K562 (cell line): ENCODE results near the gene BLOC1S4. TPM values are rescaled to one million over a fixed set of nuclear protein-coding genes. Genes with fewer than 3 reads are reported as not detected.
A peak's percentile ranks its signal among the peaks of the same experiment; 100 is the strongest.

ENCODE experiments used
- CC2D1A ChIP-seq: fragments of 450-650 bp; IDR thresholded peaks from 2 replicates; pipeline ENCODE4 v1.6.1; 2017; ENCODE audit warnings: mild to moderate bottlenecking
- EWSR1 ChIP-seq: fragments of 450-650 bp; IDR thresholded peaks from 2 replicates; pipeline ENCODE4 v1.6.1; 2018; ENCODE audit warnings: borderline replicate concordance, mild to moderate bottlenecking, low read depth, moderate library complexity; ENCODE audit not compliant: partially characterized antibody
- FOXK1 ChIP-seq: sonication (generic); formaldehyde crosslinking; IDR thresholded peaks from 2 replicates; pipeline ENCODE4 v1.8.0; 2022; ENCODE audit warnings: missing genetic modification reagents, mild to moderate bottlenecking, borderline replicate concordance
- KDM4B ChIP-seq, 2 experiments: fragments of 450-650 bp in 1 of 2; sonication (generic) in 1 of 2; IDR thresholded peaks; 2 replicates each; pipeline ENCODE4 v1.6.1; 2016 to 2017; ENCODE audit warnings: borderline replicate concordance in 2 of 2, antibody characterized with exemption in 1 of 2, low read depth in 1 of 2, mild to moderate bottlenecking in 1 of 2
- MECOM ChIP-seq: fragments of 250-450 bp; sonication (Bioruptor Pico); IDR thresholded peaks from 2 replicates; pipeline ENCODE4 v1.8.0; 2022; ENCODE audit warnings: inconsistent platforms
- MTA3 ChIP-seq: fragments of 450-650 bp; formaldehyde crosslinking; IDR thresholded peaks from 2 replicates; pipeline ENCODE4 v1.6.1; 2017; ENCODE audit warnings: mild to moderate bottlenecking, borderline replicate concordance
- NCOA6 ChIP-seq: fragments of 450-650 bp; IDR thresholded peaks from 2 replicates; pipeline ENCODE4 v1.6.1; 2017; ENCODE audit warnings: mild to moderate bottlenecking
- NR2C2 ChIP-seq, 2 experiments: fragments of 200-800 bp in 1 of 2; sonication (Bioruptor generic) in 1 of 2; sonication (generic) in 1 of 2; formaldehyde crosslinking in 1 of 2; IDR thresholded peaks; 2 replicates each; pipeline versions ENCODE4 v1.6.1 to v1.8.0; 2016 to 2022; ENCODE audit warnings: mild to moderate bottlenecking in 1 of 2, missing compliant biosample characterization in 1 of 2, missing genetic modification characterization in 1 of 2, missing genetic modification reagents in 1 of 2
- POLR3A ChIP-seq: IDR thresholded peaks from 2 replicates; pipeline ENCODE4 v1.6.1; 2011; ENCODE audit warnings: borderline replicate concordance, mild to moderate bottlenecking, moderate library complexity; ENCODE audit not compliant: insufficient read length, insufficient read depth; ENCODE audit errors: extremely low read depth
- PTRF ChIP-seq: fragments of 450-650 bp; IDR thresholded peaks from 2 replicates; pipeline ENCODE4 v1.6.1; 2016; ENCODE audit warnings: mild to moderate bottlenecking, missing genetic modification characterization, missing compliant biosample characterization
- RNF2 ChIP-seq: sonication (generic); IDR thresholded peaks from 2 replicates; pipeline ENCODE4 v1.6.1; 2016
- SNRNP70 ChIP-seq: fragments of 200-400 bp; formaldehyde crosslinking; optimal IDR thresholded peaks from 2 replicates; pipeline ENCODE3; 2017; ENCODE audit warnings: low read depth, low read length
- TAF15 ChIP-seq: fragments of 200-400 bp; formaldehyde crosslinking; IDR thresholded peaks from 2 replicates; pipeline ENCODE4 v1.6.1; 2017; ENCODE audit warnings: mild to moderate bottlenecking, low read depth, low read length, moderate library complexity
- ZFX ChIP-seq: sonication (generic); formaldehyde crosslinking; IDR thresholded peaks from 2 replicates; pipeline ENCODE4 v1.8.0; 2022; ENCODE audit warnings: mild to moderate bottlenecking, missing genetic modification reagents, moderate library complexity
- ZNF277 ChIP-seq: fragments of 250-450 bp; sonication (Bioruptor Pico); IDR thresholded peaks from 2 replicates; pipeline ENCODE4 v1.8.0; 2022; ENCODE audit warnings: inconsistent platforms, mild to moderate bottlenecking, moderate library complexity, borderline replicate concordance
- ZNF282 ChIP-seq: sonication (generic); formaldehyde crosslinking; IDR thresholded peaks from 2 replicates; pipeline ENCODE4 v1.8.1; 2023; ENCODE audit warnings: missing genetic modification reagents
- ZNF395 ChIP-seq: fragments of 200-800 bp; sonication (Bioruptor generic); IDR thresholded peaks from 2 replicates; pipeline ENCODE4 v1.6.1; 2017; ENCODE audit warnings: missing genetic modification characterization, missing compliant biosample characterization
- ZNF766 ChIP-seq: fragments of 200-800 bp; sonication (Bioruptor generic); conservative IDR thresholded peaks from 2 replicates; pipeline ENCODE4 v1.6.1; 2016; ENCODE audit warnings: missing genetic modification characterization, missing compliant biosample characterization
- polyA plus RNA-seq, 8 experiments: library from polyadenylated mRNA; depleted of rRNA in 4 of 8; stranded (reverse) in 5 of 8; unstranded in 3 of 8; fragments of >200 nt; fragmentation: Nextera tagmentation in 2 of 8; fragmentation: Illumina TruSeq in 1 of 8; extraction: Ambion mirVana in 2 of 8; extraction: Trizol in 1 of 8; gene quantifications; 2 replicates each; pipeline versions ENCODE4 v1.2.1 to v1.2.3, GENCODE V29; 2011 to 2014; ENCODE audit warnings: inconsistent platforms in 1 of 8, missing spikeins in 1 of 8
- total RNA-seq, 7 experiments: library from RNA; depleted of rRNA in 6 of 7; stranded (reverse); fragments of >200 nt in 6 of 7; fragmentation: Illumina TruSeq in 2 of 7; extraction: Trizol in 2 of 7; gene quantifications; 2 replicates each; pipeline versions ENCODE4 v1.2.1 to v1.2.3, GENCODE V29; 2011 to 2021; ENCODE audit warnings: low replicate concordance in 1 of 7
- TF ChIP-seq, protein P1 (sequence below): fragments of 450-650 bp; IDR thresholded peaks from 2 replicates; pipeline ENCODE4 v1.6.1; 2016; ENCODE audit warnings: low read depth

The BLOC1S4 gene
- total and polyA plus RNA-seq, 9 of the 15 experiments (the other 6 are each of a cell fraction or from before 2014, with no cell fraction given), result 3.1 to 31.6 (median 11.2) TPM

- TF ChIP-seq MTA3 (0 out of 2 replicates have a peak, but pooled peaks have one; percentile 3), ZNF282 (CRISPR knock-in tag) (no peak), NCOA6 (no peak), ZNF395 (CRISPR knock-in tag) (no peak), EWSR1 (no peak), MECOM (CRISPR knock-in tag) (no peak), FOXK1 (CRISPR knock-in tag) (no peak), ZNF766 (CRISPR knock-in tag) (peak; percentile 96), RNF2 (no peak), SNRNP70 (no peak), NR2C2 (CRISPR knock-in tag; IDR thresholded peaks at IDR 0.05) (no peak), NR2C2 (tag; IDR thresholded peaks at IDR 0.05) (peak; percentile 13; the same call in 1 of the 2 replicates), ZNF277 (CRISPR knock-in tag) (no peak), PTRF (tag) (no peak), POLR3A (no peak), ZFX (CRISPR knock-in tag) (peak; percentile 47; the same call in 1 of the 2 replicates), KDM4B (IDR thresholded peaks at IDR 0.05; ENCODE audit: borderline replicate concordance in 2 of 2, low read depth in 1 of 2) (no peak), TAF15 (no peak), CC2D1A (no peak)
- TF ChIP-seq, protein P1, sequence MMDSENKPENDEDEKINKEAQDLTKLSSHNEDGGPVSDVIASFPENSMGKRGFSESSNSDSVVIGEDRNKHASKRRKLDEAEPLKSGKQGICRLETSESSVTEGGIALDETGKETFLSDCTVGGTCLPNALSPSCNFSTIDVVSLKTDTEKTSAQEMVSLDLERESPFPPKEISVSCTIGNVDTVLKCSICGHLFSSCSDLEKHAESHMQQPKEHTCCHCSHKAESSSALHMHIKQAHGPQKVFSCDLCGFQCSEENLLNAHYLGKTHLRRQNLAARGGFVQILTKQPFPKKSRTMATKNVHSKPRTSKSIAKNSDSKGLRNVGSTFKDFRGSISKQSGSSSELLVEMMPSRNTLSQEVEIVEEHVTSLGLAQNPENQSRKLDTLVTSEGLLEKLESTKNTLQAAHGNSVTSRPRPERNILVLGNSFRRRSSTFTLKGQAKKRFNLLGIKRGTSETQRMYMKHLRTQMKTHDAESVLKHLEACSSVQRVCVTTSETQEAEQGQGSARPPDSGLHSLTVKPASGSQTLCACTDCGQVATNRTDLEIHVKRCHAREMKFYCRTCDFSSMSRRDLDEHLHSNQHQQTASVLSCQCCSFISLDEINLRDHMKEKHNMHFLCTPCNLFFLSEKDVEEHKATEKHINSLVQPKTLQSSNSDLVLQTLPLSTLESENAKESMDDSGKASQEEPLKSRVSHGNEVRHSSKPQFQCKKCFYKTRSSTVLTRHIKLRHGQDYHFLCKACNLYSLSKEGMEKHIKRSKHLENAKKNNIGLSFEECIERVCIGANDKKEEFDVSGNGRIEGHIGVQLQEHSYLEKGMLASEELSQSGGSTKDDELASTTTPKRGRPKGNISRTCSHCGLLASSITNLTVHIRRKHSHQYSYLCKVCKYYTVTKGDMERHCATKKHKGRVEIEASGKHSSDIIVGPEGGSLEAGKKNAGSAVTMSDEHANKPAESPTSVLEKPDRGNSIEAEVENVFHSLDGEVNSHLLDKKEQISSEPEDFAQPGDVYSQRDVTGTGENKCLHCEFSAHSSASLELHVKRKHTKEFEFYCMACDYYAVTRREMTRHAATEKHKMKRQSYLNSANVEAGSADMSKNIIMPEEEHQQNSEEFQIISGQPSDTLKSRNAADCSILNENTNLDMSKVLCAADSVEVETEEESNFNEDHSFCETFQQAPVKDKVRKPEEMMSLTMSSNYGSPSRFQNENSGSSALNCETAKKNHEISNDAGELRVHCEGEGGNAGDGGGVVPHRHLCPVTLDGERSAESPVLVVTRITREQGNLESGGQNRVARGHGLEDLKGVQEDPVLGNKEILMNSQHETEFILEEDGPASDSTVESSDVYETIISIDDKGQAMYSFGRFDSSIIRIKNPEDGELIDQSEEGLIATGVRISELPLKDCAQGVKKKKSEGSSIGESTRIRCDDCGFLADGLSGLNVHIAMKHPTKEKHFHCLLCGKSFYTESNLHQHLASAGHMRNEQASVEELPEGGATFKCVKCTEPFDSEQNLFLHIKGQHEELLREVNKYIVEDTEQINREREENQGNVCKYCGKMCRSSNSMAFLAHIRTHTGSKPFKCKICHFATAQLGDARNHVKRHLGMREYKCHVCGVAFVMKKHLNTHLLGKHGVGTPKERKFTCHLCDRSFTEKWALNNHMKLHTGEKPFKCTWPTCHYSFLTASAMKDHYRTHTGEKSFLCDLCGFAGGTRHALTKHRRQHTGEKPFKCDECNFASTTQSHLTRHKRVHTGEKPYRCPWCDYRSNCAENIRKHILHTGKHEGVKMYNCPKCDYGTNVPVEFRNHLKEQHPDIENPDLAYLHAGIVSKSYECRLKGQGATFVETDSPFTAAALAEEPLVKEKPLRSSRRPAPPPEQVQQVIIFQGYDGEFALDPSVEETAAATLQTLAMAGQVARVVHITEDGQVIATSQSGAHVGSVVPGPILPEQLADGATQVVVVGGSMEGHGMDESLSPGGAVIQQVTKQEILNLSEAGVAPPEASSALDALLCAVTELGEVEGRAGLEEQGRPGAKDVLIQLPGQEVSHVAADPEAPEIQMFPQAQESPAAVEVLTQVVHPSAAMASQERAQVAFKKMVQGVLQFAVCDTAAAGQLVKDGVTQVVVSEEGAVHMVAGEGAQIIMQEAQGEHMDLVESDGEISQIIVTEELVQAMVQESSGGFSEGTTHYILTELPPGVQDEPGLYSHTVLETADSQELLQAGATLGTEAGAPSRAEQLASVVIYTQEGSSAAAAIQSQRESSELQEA, result no peak
Measured at GRCh38 chr4:6692806-6693205, 23.2 kb upstream of the BLOC1S4 start (continued).
